Islet of Langerhans (tissue), 1 donor: ENCODE measurements around the gene PARM1.

Experiments
- FAIRE-seq: peaks from one replicate; lab custom pipeline; 2011; peaks lifted over from hg19 to GRCh38; lab: Jason Lieb, UNC

The PARM1 gene

DNA sequence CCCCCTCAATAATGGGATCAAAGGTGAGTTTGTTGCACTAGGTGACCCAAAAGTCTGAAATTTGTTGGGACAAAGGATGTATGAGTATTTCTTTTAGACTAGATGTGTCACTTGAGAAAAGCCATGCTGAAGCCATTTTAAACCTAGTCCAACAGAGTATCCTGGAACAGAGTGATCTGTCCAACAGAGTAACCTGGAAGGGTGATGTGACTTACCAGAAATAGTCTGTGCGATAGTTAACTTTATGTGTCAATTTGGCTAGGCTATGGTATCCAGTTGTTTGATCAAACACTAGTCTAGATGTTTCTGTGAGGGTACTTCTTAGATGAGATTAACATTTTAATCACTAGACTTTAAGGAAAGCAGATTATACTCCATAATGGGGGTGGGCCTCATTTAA is 154.5 kb downstream of the PARM1 start:
- no peak for FAIRE-seq

DNA sequence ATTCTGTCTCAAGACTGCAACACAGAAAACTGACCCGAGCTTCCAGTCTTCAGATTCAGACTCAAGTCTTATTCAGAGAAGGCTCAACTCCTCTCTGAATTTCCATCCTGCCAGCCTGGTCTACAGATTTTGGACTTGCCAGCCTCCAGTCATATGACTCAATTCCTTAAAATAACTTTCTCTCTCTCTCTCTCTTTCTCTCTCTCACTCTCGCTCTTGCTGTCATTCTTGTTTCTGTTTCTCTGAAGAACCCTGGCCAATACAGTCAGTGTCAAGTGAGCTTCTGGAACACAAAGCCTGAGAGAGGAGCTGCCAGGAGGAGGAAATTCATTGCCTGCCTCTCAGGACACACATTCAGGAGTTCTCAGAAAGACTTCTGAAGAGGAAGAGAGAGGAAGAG is 154.9 kb downstream of the PARM1 start:
- no peak for FAIRE-seq

- FAIRE-seq: no peak
Observed at GRCh38 chr4:75089206-75089605, 156.3 kb downstream of the PARM1 start.

- no peak for FAIRE-seq
Observed at GRCh38 chr4:75099321-75099720, 166.4 kb downstream of the PARM1 start.
